GM12864 (cell line): ENCODE results near the gene LMX1A.

Source experiments
- DNase-seq: peaks from one replicate; pipeline ENCODE4 v3.0.0-alpha.2; 2011; ENCODE audit warnings: low read depth
- H3K4me3 ChIP-seq: 2 replicates; pipeline ENCODE4 v1.5.1; 2011; ENCODE audit warnings: mild to moderate bottlenecking, low read depth, low read length, control low read depth
- TF ChIP-seq, protein P1 (sequence below): IDR thresholded peaks from 2 replicates; pipeline ENCODE4 v1.5.1; 2011; ENCODE audit warnings: low read depth, mild to moderate bottlenecking, moderate library complexity, low read length, control low read depth, inconsistent platforms; ENCODE audit errors: missing control alignments

The LMX1A gene

DNA sequence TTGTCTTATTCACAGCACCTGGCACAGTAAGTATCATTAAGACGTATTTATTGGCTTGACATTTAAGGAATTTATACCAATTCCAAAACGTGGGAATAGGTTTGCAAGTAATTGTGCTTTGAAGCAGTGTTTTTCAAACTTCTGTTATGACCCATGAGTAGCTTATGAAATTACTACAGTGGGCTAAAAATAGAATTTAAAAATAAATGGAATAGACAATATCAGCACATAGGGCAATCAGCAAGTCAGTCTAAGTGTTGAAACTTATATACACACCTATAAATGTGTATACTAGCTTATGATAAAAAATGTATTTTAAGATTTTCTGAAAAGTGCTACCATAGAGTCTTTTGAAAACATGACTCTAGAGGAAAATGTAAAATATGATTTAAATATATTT, 116.6 kb downstream of the LMX1A start:
- no peak overlapping the region for H3K4me3 ChIP-seq
- no peak for DNase-seq
- TF ChIP-seq, protein P1, sequence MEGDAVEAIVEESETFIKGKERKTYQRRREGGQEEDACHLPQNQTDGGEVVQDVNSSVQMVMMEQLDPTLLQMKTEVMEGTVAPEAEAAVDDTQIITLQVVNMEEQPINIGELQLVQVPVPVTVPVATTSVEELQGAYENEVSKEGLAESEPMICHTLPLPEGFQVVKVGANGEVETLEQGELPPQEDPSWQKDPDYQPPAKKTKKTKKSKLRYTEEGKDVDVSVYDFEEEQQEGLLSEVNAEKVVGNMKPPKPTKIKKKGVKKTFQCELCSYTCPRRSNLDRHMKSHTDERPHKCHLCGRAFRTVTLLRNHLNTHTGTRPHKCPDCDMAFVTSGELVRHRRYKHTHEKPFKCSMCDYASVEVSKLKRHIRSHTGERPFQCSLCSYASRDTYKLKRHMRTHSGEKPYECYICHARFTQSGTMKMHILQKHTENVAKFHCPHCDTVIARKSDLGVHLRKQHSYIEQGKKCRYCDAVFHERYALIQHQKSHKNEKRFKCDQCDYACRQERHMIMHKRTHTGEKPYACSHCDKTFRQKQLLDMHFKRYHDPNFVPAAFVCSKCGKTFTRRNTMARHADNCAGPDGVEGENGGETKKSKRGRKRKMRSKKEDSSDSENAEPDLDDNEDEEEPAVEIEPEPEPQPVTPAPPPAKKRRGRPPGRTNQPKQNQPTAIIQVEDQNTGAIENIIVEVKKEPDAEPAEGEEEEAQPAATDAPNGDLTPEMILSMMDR, result no peak

DNA sequence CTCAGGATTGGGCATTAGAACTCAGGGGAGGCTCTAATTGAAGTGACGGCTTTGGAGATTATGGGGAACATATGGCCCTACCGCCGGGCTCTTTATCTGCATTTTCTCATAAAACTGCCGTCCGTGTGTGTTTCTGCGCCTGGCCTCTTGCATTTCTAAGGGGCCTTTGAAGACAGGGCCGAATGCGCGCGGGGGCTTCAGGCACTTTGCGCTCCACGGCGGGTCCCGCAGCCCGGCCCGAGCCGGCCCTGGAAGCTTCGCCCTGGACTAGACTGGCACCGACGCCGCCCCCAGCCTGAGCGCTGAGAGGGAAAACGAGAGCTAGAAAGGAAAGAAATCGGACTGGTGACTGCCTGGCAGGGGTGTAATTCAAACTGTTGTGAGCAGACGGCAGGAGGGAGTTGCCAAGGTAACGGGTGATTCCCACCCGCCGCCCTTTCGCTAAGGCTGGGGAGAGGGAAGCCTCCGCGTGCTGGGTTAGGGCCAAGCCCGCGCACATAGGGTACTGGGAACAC, 120.7 kb downstream of the LMX1A start:
- TF ChIP-seq, protein P1, result no peak
- DNase-seq, result no peak
- H3K4me3 ChIP-seq, result no peak overlapping the region

DNA sequence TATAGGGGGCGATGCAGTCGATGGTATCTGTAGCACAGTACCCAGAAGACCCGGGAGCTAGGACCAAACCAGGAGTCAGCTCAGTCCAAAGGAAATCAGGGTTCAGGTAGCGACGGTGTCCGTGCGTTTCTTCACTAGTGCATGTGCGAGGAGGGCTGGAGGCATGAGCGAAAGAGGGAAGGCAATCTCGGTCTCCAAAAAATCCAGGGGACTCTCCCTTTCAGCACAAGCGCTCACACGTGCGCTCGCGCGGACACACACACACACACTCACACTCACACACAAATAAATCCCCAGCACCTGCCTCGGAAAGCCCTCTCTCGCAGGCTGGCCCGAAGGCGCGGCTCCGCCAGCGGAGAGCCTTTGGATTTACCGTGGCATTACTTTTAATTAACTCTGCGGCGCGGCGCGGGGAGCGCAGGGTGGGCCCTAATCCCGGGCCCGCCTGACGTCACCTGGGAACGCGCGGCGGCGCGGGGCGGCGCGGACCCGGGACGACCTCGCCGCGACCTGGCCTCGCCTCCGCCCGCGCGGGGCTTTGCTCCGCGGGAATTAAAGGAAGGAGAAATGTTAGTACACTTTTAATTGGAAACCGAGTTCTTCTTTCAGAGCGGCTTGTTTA, 121.2 kb downstream of the LMX1A start:
- no peak for DNase-seq
- H3K4me3 ChIP-seq, result no peak overlapping the region
- TF ChIP-seq, protein P1, result no peak

DNA sequence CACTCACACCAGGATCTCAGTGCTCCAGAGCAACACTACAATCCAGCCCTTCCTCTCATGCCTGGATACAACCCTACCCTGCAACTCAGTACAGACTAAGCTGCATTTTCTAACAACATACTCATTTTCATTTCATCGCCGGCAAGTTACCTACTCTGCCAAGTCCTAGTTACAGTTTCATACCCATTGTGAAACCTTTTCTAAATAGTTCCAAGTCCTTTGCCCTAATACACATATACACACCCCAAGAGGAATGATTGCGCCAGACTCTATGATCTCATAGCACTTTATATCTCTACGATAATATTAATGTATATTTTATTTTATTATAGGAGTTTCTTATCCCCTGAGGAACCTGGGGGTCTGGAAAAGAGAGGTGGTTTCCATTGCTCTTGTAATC, 122.4 kb downstream of the LMX1A start:
- H3K4me3 ChIP-seq, result no peak overlapping the region
- TF ChIP-seq, protein P1, result no peak
- no peak for DNase-seq

DNA sequence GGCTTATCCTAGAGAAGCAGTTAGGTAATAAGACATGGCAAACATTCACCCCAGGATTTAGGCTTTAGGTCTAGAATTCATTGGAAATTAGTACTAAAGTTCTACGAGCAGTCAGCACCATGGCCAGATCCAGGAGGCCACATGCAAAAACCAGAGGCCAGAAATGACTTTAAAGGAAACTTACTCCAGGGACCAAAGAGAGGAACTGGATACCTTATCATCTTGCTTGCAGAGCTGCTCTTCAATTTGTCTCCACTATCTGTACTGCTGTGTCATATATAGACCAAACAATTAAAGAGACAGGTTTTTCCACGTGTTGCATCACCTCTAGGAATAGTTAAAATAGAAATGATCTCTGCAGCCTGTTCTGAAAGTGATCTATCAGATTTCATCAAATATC, 127.8 kb downstream of the LMX1A start:
- no peak for DNase-seq

DNA sequence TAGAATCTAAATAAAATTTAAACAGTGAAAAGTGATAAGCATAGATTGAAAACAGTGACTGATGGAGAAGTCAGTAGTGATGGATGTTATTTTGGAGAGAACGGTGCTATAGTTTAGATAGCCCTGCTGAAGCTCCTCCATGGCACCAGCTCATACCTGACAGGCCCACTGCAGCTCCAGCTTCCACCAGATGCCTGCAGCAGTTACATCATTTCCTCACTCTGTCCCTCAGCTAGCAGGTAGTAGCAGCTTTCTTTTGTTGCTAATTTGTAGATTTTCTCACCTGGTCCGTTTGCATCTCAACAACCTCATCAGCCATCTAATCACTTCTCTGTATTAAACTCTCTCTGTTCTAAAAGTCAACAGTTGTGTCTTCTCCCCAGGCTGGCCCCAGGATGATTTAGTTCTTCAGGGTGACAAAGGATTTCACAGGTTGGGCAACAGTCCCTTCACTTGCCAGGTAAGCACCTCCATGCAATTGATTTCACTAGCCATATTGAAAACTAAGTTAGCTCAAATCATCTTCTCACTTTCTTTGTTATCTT, 128.3 kb downstream of the LMX1A start:
- TF ChIP-seq, protein P1, result no peak
- no peak for DNase-seq
- H3K4me3 ChIP-seq, result no peak overlapping the region

More for the DNA sequence above, 127.8 kb downstream of the LMX1A start:
- H3K4me3 ChIP-seq, result no peak overlapping the region
- TF ChIP-seq, protein P1, result no peak

DNA sequence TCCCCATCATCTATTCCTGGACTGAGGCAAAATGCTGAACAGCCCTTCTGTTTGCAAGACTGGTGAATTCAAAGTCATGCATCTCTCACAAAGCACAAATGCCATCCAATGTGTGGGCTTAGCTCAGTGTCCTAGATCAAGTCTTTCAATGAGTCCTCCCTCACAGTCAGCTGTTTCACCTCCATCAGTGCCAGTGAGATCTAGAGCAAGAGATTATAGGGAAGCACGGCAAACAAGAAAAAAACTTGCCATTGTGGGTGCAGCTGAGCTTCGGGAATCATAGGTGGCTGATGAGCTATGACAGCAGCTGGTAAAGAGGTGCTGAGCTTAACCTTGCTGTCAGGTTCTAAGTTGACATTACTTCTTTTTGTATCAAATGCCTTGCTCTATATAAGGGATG, 130.2 kb downstream of the LMX1A start:
- no peak for DNase-seq
- H3K4me3 ChIP-seq, result no peak overlapping the region
- TF ChIP-seq, protein P1, result no peak
